Heart left ventricle (tissue), 16 donors: ENCODE data around the gene SRXN1. TPM values are rescaled to one million over a fixed set of nuclear protein-coding genes. Genes with fewer than 3 reads are reported as not detected.

Experiments
- ATAC-seq, 4 donors: fragments of 200-7000 bp; cut with Tn5 transposase; one replicate each; pipeline ENCODE4 v1.9.1; 2020 to 2022; ENCODE audit warnings: moderate library complexity in 4 of 4, mild to moderate bottlenecking in 3 of 4, moderate number of reproducible peaks in 1 of 4
- DNase-seq, 5 donors: peaks; one replicate each; pipeline ENCODE4 v3.0.0-alpha.2; 2020
- H3K27ac ChIP-seq, 12 donors: fragments of 200-600 bp; sonication (generic) in 4 of 12; one replicate each; pipeline versions ENCODE4 v1.5.0 to v1.8.0; 2016 to 2022; ENCODE audit warnings: mild to moderate bottlenecking in 2 of 12
- H3K27me3 ChIP-seq, 9 donors: fragments of 200-600 bp; sonication (generic) in 2 of 9; one replicate each; pipeline versions ENCODE4 v1.5.1 to v1.8.0; 2016 to 2022; ENCODE audit warnings: mild to moderate bottlenecking in 3 of 9
- H3K36me3 ChIP-seq, 9 donors: fragments of 200-600 bp; sonication (generic) in 2 of 9; one replicate each; pipeline versions ENCODE4 v1.5.0 to v1.8.0; 2018 to 2022; ENCODE audit warnings: mild to moderate bottlenecking in 2 of 9
- H3K4me1 ChIP-seq, 12 donors: fragments of 200-600 bp; sonication (generic) in 4 of 12; one replicate each; pipeline versions ENCODE4 v1.5.0 to v1.8.0; 2016 to 2022; ENCODE audit warnings: mild to moderate bottlenecking in 3 of 12
- H3K4me3 ChIP-seq, 12 donors: fragments of 200-600 bp; sonication (generic) in 4 of 12; one replicate each; pipeline versions ENCODE4 v1.5.0 to v1.8.0; 2017 to 2022; ENCODE audit warnings: mild to moderate bottlenecking in 9 of 12, moderate library complexity in 4 of 12
- H3K9me3 ChIP-seq, 12 donors: fragments of 200-600 bp; sonication (generic) in 4 of 12; one replicate each; pipeline versions ENCODE4 v1.5.0 to v1.8.0; 2016 to 2022; ENCODE audit warnings: mild to moderate bottlenecking in 1 of 12
- POLR2A ChIP-seq, 2 donors: fragments of 450-650 bp; IDR thresholded peaks; one replicate each; pipeline ENCODE4 v1.6.1; 2017; ENCODE audit warnings: antibody characterized with exemption in 2 of 2, mild to moderate bottlenecking in 2 of 2, moderate library complexity in 2 of 2
- WGBS, 4 donors: extraction: QIAGEN DNeasy Blood & Tissue Kit in 2 of 4; methylation state at CpG; one replicate each; pipeline versions ENCODE4 v1.1.5 to v1.1.7; 2013 to 2018; 5-methylcytosine and 5-hydroxymethylcytosine counted together
- intact Hi-C, 10 donors: fragments of 100-400 bp; cut with DNase I; formaldehyde crosslinking; loops; one replicate each; pipeline versions ENCODE4 v1.11.1 to v1.14.2; 2022
- polyA plus RNA-seq, 2 donors: library from polyadenylated mRNA; stranded (reverse); fragments of 200-250 nt; gene quantifications; one replicate each; pipeline ENCODE4 v1.2.3, GENCODE V29; 2013
- total RNA-seq, 9 donors: library from RNA; depleted of rRNA in 2 of 9; stranded (reverse); fragments of >200 nt in 2 of 9; fragmentation: NEBNext Ultra II Directional in 3 of 9; extraction: Animal tissue kit (Norgen Biotek cat#: 25700) in 3 of 9; gene quantifications; one replicate each; pipeline versions ENCODE4 v1.1.0 to v1.2.4, GENCODE V29; 2016 to 2023
- TF ChIP-seq, protein P1 (sequence below), 12 donors: fragments of 200-600 bp; sonication (generic) in 4 of 12; IDR thresholded peaks; one replicate each; pipeline versions ENCODE4 v1.5.0 to v1.8.0; 2018 to 2022; ENCODE audit warnings: antibody characterized with exemption in 12 of 12, mild to moderate bottlenecking in 5 of 12
- donor health status: ischemic (EF 13 %, LVEDD 7.1; RV severe dilation, severe dysfunction).
- donor health status: healthy with polysubstance abuse.
- donor health status: DM: no; HTN: yes; CAD: no.
- donor health status: DM: no; HTN: no; CAD: no.
- donor health status: ischemic (EF 25% LVEDD 6.9; RV normal size, moderate dysfunction).
- donor health status: ischemic (EF 25% LVEDD 5.7; RV mildly dilated, moderate dysfunction).
- donor health status: healthy.
- donor health status: DM: yes; HTN: yes; CAD: no.
- donor health status: ischemic (EF 35%, LVEDD 5.7; RV mildly dilated, moderate dysfunction).
- donor health status: nonischemic (EF 11% LVEDD 7.7; RV severe dilation, severe dysfunction).
- donor health status: DM: yes; HTN: yes; CAD: no.
- donor health status: PGD.
- donor health status: ischemic (EF 29% LVEDD 5.4; RV normal size, mild dysfunction).
- donor health status: nonischemic (EF 23%, LVEDD 6.1; RV moderate dilation, normal function).

SRXN1 gene
- total and polyA plus RNA-seq, 11 donors = 11.8 to 147 (median 39.1) TPM

DNA sequence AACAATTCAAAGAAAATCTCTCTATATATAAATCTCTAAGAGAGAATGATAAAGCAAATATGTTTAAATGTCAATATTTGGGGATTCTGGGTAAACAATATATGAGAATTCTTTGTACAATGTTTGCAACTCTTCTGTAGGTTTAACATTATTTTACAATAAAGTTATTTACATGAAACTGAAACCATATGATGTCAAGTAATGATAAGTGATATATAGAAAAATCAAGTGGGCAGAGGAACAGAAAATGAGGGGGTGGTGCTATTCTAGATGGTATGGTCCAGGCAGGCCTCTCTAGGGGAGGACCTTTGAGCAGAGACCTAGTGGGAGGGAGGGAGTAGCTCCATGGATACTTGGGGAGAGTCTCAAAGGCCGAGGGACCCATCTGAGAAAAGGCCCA is 39.0 kb upstream of the SRXN1 start:
- H3K4me1 ChIP-seq = peaks cover 0 to 5% (median 0%) of the 10 kb centered on the region in 12 donors
- ATAC-seq (no peak), DNase-seq (no peak)
- peaks cover 0 to 11% (median 0%) of the 10 kb centered on the region in 9 donors for H3K27me3 ChIP-seq
- WGBS, 4 donors = 43 to 61% (median 51%) methylated on average over 1 of the region's 1 CpG
- no peaks in the 10 kb centered on the region for H3K36me3 ChIP-seq
- peaks cover 0 to 2% (median 0%) of the 10 kb centered on the region in 12 donors for H3K9me3 ChIP-seq
- no peak for TF ChIP-seq POLR2A (IDR thresholded peaks at IDR 0.05)
- TF ChIP-seq, protein P1, sequence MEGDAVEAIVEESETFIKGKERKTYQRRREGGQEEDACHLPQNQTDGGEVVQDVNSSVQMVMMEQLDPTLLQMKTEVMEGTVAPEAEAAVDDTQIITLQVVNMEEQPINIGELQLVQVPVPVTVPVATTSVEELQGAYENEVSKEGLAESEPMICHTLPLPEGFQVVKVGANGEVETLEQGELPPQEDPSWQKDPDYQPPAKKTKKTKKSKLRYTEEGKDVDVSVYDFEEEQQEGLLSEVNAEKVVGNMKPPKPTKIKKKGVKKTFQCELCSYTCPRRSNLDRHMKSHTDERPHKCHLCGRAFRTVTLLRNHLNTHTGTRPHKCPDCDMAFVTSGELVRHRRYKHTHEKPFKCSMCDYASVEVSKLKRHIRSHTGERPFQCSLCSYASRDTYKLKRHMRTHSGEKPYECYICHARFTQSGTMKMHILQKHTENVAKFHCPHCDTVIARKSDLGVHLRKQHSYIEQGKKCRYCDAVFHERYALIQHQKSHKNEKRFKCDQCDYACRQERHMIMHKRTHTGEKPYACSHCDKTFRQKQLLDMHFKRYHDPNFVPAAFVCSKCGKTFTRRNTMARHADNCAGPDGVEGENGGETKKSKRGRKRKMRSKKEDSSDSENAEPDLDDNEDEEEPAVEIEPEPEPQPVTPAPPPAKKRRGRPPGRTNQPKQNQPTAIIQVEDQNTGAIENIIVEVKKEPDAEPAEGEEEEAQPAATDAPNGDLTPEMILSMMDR (IDR thresholded peaks at IDR 0.05) = no peak
- H3K4me3 ChIP-seq = no peak overlapping the region
- no peak overlapping the region for H3K27ac ChIP-seq
- intact Hi-C loops = no loop called here

DNA sequence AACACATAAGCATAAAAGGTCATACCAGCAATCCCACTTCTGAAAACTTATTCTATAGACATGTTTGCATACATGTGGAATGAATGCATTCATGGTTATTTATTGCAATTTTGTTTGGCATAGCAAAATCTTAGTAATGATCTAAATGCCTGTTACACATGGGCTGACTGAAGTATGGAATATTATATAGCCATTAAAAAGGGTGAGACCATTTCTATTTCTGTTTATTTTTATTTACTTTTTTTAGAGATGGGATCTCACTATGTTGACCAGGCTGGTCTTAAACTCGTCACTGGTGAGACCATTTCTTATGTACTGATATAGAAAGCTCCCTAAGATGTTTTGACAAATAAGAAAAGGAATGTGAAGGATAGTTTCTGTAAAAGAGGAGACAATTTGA is 36.9 kb upstream of the SRXN1 start:
- Histone ChIP-seq H3K4me1 (peaks cover 0 to 5% (median 0%) of the 10 kb centered on the region in 12 donors), H3K36me3 (no peaks in the 10 kb centered on the region), H3K4me3 (no peak overlapping the region), H3K9me3 (peaks cover 0 to 2% (median 0%) of the 10 kb centered on the region in 12 donors), H3K27me3 (peaks cover 0 to 11% (median 0%) of the 10 kb centered on the region in 9 donors), H3K27ac (no peak overlapping the region)
- ATAC-seq = no peak
- intact Hi-C loops = no loop called here
- WGBS, 4 donors = 46 to 65% (median 57%) methylated on average over 1 of the region's 1 CpG
- TF ChIP-seq, protein P1 (IDR thresholded peaks at IDR 0.05) = no peak
- no peak for TF ChIP-seq POLR2A (IDR thresholded peaks at IDR 0.05)
- DNase-seq = no peak

DNA sequence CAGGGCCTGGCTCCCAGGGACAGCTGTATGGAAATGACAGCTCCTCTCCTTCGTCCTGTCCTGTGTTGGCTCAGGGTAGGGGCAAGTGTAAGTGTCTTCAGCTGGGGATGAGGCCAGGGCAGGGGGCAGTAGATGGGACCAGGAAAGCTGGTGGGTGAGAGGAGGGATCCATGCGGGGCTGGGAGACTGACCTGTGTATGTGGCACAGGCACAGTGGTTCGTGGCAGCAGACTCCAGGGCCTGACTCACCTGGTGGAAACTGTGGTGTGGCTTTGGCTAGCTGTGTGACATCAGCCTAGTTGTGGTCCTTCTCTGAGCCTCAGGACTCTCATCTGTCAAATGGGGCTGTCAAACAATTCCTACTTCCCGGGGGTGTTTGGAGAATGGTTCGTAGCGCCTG is 36.3 kb upstream of the SRXN1 start:
- H3K27ac ChIP-seq = no peak overlapping the region
- peaks cover 0 to 11% (median 0%) of the 10 kb centered on the region in 9 donors for H3K27me3 ChIP-seq
- TF ChIP-seq, protein P1 (IDR thresholded peaks at IDR 0.05) = no peak
- no peak for TF ChIP-seq POLR2A (IDR thresholded peaks at IDR 0.05)
- no peak overlapping the region for H3K4me3 ChIP-seq
- H3K4me1 ChIP-seq = peaks cover 0 to 5% (median 0%) of the 10 kb centered on the region in 12 donors
- no peaks in the 10 kb centered on the region for H3K36me3 ChIP-seq
- ATAC-seq (peak in 2 of 4 donors; percentile 13 to 31), DNase-seq (no peak)
- intact Hi-C loops = no loop called here
- 71 to 84% (median 79%) methylated on average over 6 of the region's 6 CpGs for WGBS, 4 donors
- peaks cover 0 to 2% (median 0%) of the 10 kb centered on the region in 12 donors for H3K9me3 ChIP-seq

DNA sequence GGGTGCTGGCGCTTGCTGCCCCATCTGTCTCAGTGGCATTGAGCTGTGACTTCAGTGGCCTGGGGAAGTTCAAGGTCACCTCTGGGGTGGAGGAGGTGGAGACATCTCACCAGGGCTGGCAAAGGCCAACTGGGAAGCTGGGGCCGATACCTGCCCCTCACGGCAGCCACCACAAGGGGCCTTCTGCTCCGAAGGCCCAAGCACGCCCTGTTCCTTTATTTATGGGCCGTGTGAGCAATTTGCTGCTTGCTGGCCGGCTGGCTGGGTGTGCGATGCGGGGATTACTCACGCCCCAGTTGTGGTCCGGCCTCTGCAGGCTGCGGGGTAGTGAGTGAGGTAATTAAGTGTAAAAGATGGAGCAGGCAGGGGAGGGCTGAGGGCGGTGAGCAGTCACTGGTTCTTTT is 35.8 kb upstream of the SRXN1 start:
- H3K9me3 ChIP-seq = peaks cover 0 to 2% (median 0%) of the 10 kb centered on the region in 12 donors
- 23 to 39% (median 30%) methylated on average over 13 of the region's 13 CpGs for WGBS, 4 donors
- no peak overlapping the region for H3K27ac ChIP-seq
- ATAC-seq = peak in 2 of 4 donors; percentile 29 to 44
- intact Hi-C loops = no loop called here
- no peak for DNase-seq
- peaks cover 0 to 11% (median 0%) of the 10 kb centered on the region in 9 donors for H3K27me3 ChIP-seq
- no peaks in the 10 kb centered on the region for H3K36me3 ChIP-seq
- peaks cover 0 to 5% (median 0%) of the 10 kb centered on the region in 12 donors for H3K4me1 ChIP-seq
- no peak overlapping the region for H3K4me3 ChIP-seq
- TF ChIP-seq, protein P1 (IDR thresholded peaks at IDR 0.05) = no peak
- TF ChIP-seq POLR2A (IDR thresholded peaks at IDR 0.05) = no peak
